H7 (cell line): ENCODE data around the gene AGO4. TPM values are rescaled to one million over a fixed set of nuclear protein-coding genes. Genes with fewer than 3 reads are reported as not detected.
A peak's percentile ranks its signal among the peaks of the same experiment; 100 is the strongest.
"Not testable (repeated sequence)": the region's sequence is repeated elsewhere in the genome, so short reads cannot be mapped to it uniquely, and the experiment has no call there.

Experiments used
- DNase-seq: peaks from one replicate; pipeline ENCODE4 v3.0.0; 2012
- H3K27me3 ChIP-seq: 2 replicates; pipeline ENCODE4 v1.6.0; 2011; ENCODE audit warnings: mild to moderate bottlenecking, low read length; ENCODE audit not compliant: control insufficient read depth, insufficient read depth
- H3K36me3 ChIP-seq: replicated peaks from 2 replicates; pipeline ENCODE4 v1.5.1; 2011; ENCODE audit warnings: low read length; ENCODE audit not compliant: control insufficient read depth, insufficient read depth
- H3K4me3 ChIP-seq: 2 replicates; pipeline ENCODE4 v1.5.1; 2011; ENCODE audit warnings: low read depth, mild to moderate bottlenecking, control low read depth, low read length, moderate library complexity; ENCODE audit not compliant: insufficient read depth
- total RNA-seq: library from RNA; depleted of rRNA; stranded (reverse); fragments of >200 nt; shearing (Covaris generic); gene quantifications from 2 replicates; pipeline ENCODE4 v1.2.3, GENCODE V29; 2014; rRNA removed

Gene AGO4
- total RNA-seq: 8.3 and 23.4 TPM in 2 replicates

- H3K27me3 ChIP-seq: peaks cover 2% of the 10 kb centered on the region; the same call in 1 of the 2 replicates
- peak within 1 kb of the TSS; percentile 86 for H3K4me3 ChIP-seq
- H3K36me3 ChIP-seq: no peaks in the 10 kb centered on the region
- peak; percentile 95 for DNase-seq
Observed at GRCh38 chr1:35807614-35808449, at the start of gene AGO4. AGO4 (plus strand) TSS chr1:35808016; CDS start chr1:35808417, 401 bp downstream.

GRCh38 chr1:35762141-35762540 lies 45.7 kb upstream of the AGO4 start:
- Histone ChIP-seq H3K27me3 (no peaks in the 10 kb centered on the region), H3K36me3 (peaks cover 11% of the 10 kb centered on the region), H3K4me3 (no peak overlapping the region)
- DNase-seq: no peak

GRCh38 chr1:35763201-35763600 lies 44.6 kb upstream of the AGO4 start:
- DNase-seq: no peak
- H3K36me3 ChIP-seq: peaks cover 11% of the 10 kb centered on the region
- no peak overlapping the region for H3K4me3 ChIP-seq
- no peaks in the 10 kb centered on the region for H3K27me3 ChIP-seq

DNA sequence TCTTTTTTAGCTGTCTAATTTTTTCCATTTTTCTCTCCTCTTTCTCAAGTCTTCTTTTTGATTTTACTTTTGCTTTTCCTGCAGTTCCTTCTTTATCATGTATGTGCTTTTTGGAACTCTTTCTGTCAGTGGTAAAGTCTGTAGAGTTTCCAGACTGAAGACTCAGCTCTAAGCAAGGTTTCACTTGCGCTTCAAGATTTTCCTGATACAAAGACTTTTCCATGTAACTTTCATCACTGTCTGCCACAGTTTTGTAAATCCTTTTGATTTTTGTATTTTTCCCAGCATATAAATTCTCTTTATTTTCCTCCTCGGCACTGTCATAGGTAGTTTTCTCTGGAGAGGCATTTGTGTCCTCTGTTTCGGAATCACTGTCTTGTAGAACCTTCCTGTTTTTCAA lies 43.5 kb upstream of the AGO4 start:
- DNase-seq: no peak

GRCh38 chr1:35768350-35769187 lies 39.2 kb upstream of the AGO4 start:
- Histone ChIP-seq H3K27me3 (no peaks in the 10 kb centered on the region), H3K36me3 (peaks cover 1% of the 10 kb centered on the region), H3K4me3 (peak overlapping the region; percentile 92)
- no peak for DNase-seq

More for the DNA sequence above, 43.5 kb upstream of the AGO4 start:
- no peaks in the 10 kb centered on the region for H3K27me3 ChIP-seq
- H3K4me3 ChIP-seq: no peak overlapping the region
- peaks cover 11% of the 10 kb centered on the region for H3K36me3 ChIP-seq

DNA sequence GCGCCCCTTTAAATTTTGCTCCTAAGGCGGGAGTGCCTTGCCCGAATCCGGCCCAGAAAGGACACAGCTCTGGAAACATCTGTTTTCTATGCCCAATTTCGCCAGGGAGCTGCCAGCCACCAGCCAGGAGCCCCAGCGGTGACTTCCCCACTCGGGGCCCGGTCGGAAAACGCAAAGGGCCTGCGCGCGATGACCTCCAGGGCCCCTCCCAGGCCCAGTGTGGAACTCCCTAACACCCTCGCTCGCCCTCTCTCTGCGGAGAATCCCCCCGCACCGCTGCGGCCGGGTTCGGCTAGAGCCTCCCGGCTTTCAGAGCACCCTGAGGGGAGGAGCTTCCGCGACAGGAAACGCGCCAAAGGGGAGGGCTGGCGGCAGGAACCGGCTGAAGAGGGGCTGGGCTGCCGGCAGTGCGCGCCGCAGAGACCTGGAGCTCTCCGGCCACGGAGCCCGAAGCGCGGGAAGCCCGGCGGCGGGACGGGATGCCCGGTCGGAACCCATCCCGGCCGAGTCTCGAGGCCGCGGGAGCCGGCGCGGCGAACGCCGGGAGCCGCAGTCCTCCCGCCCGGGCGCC lies 38.5 kb upstream of the AGO4 start:
- H3K27me3 ChIP-seq: no peaks in the 10 kb centered on the region
- peaks cover 1% of the 10 kb centered on the region for H3K36me3 ChIP-seq
- H3K4me3 ChIP-seq: peak overlapping the region; percentile 92
- DNase-seq: peak; percentile 95

DNA sequence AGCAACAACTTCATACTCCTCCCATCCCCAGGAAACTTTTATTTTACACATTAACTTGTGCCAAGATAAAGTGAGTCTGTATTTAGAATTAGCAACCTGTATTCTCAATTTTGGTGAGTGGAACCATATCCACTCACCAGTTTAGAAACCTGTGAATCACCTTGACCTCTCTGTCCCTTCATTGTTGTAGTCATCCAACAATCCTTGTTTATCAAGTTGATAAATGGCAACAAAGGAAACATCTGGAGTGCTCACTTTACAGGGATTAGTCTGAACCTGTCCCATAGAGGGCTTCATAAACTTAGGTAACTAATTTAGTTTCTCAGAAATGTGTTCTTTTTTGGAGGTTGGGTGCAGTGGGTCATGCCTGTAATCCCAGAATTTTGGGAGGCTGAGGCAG lies 34.1 kb upstream of the AGO4 start:
- Histone ChIP-seq H3K4me3 (no peak overlapping the region), H3K27me3 (no peaks in the 10 kb centered on the region), H3K36me3 (no peaks in the 10 kb centered on the region)
- DNase-seq: no peak

- not testable (repeated sequence) for H3K36me3 ChIP-seq, DNase-seq, H3K27me3 ChIP-seq, H3K4me3 ChIP-seq
Observed at GRCh38 chr1:35776172-35776571, 31.6 kb upstream of the AGO4 start.

GRCh38 chr1:35777109-35777508 lies 30.7 kb upstream of the AGO4 start:
- no peak for DNase-seq
- Histone ChIP-seq H3K36me3 (no peaks in the 10 kb centered on the region), H3K27me3 (no peaks in the 10 kb centered on the region), H3K4me3 (no peak overlapping the region)

- DNase-seq: no peak
- H3K27me3 ChIP-seq: no peaks in the 10 kb centered on the region
- no peak overlapping the region for H3K4me3 ChIP-seq
- H3K36me3 ChIP-seq: no peaks in the 10 kb centered on the region
Observed at GRCh38 chr1:35783055-35783583, 24.7 kb upstream of the AGO4 start.

- not testable (repeated sequence) for H3K36me3 ChIP-seq, H3K27me3 ChIP-seq, DNase-seq, H3K4me3 ChIP-seq
Observed at GRCh38 chr1:35784364-35784763, 23.5 kb upstream of the AGO4 start.

DNA sequence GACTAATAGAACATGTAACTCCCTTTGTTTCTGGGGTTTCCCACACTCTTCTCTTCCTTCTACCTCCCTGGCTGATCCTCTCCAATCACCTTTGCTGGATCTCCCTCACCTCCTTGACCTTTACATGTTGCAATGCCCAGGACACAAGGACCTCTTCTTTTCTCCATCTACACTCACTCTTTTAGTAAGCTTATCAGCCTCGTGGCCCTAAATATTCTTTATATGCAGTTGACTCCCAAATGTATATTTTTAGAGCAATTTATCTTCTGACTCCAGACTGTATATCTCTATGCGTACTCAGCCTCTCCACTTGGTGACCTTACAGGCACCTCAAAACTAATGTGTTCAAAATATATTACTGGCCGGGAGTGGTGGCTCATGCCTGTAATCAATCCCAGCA lies 19.7 kb upstream of the AGO4 start:
- Histone ChIP-seq H3K36me3 (no peaks in the 10 kb centered on the region), H3K27me3 (no peaks in the 10 kb centered on the region), H3K4me3 (no peak overlapping the region)
- no peak for DNase-seq

- H3K4me3 ChIP-seq: no peak overlapping the region
- DNase-seq: no peak
- no peaks in the 10 kb centered on the region for H3K27me3 ChIP-seq
- H3K36me3 ChIP-seq: no peaks in the 10 kb centered on the region
Observed at GRCh38 chr1:35790670-35791069, 17.1 kb upstream of the AGO4 start.

- Histone ChIP-seq H3K4me3 (no peak overlapping the region), H3K27me3 (no peaks in the 10 kb centered on the region), H3K36me3 (no peaks in the 10 kb centered on the region)
- DNase-seq: no peak
Observed at GRCh38 chr1:35795295-35795694, 12.5 kb upstream of the AGO4 start.
